Upper lobe of left lung (tissue), 4 donors: ENCODE measurements around the gene SACM1L.

Experiments used
- CTCF ChIP-seq, 6 experiments: fragments of 450-650 bp in 4 of 6; fragments of 200-600 bp in 2 of 6; sonication (generic) in 2 of 6; IDR thresholded peaks; one replicate each; pipeline ENCODE4 v1.5.1; 2016 to 2019; ENCODE audit warnings: antibody characterized with exemption in 6 of 6
- POLR2A ChIP-seq, 4 donors: fragments of 450-650 bp; IDR thresholded peaks; one replicate each; pipeline ENCODE4 v1.5.1; 2016 to 2017; ENCODE audit warnings: antibody characterized with exemption in 4 of 4, mild to moderate bottlenecking in 2 of 4
- POLR2AphosphoS5 ChIP-seq, 2 donors: sonication (generic); formaldehyde crosslinking; IDR thresholded peaks; one replicate each; pipeline ENCODE4 v1.5.1; 2017; ENCODE audit warnings: antibody characterized with exemption in 2 of 2

GRCh38 chr3:45776301-45776595, 87.1 kb downstream of the SACM1L start:
- TF ChIP-seq CTCF (IDR thresholded peaks at IDR 0.05) (no peak), POLR2A (IDR thresholded peaks at IDR 0.05) (no peak), POLR2AphosphoS5 (IDR thresholded peaks at IDR 0.05) (no peak)
